Loucy (cell line): ENCODE data around the gene FGR.

Experiments used
- CTCF ChIP-seq: fragments of 200-600 bp; sonication (generic); conservative IDR thresholded peaks from 2 replicates; pipeline ENCODE4 v1.5.1; 2014; ENCODE audit warnings: mild to moderate bottlenecking, antibody characterized with exemption, low read length
- EZH2phosphoT487 ChIP-seq: fragments of 200-600 bp; IDR thresholded peaks from 2 replicates; pipeline ENCODE4 v1.6.1; 2018; ENCODE audit warnings: antibody characterized with exemption, mild to moderate bottlenecking, moderate library complexity, borderline replicate concordance

- TF ChIP-seq CTCF (no peak), EZH2phosphoT487 (no peak)
Observed at GRCh38 chr1:27630859-27631491, 4.0 kb downstream of the FGR start.
